22Rv1 (cell line): ENCODE measurements around the gene HOXD3.

Experiments
- H3K27ac ChIP-seq: fragments of 450-650 bp; 2 replicates; pipeline ENCODE4 v1.5.1; 2017
- CTCF ChIP-seq: fragments of 450-650 bp; IDR thresholded peaks from 2 replicates; pipeline ENCODE4 v1.5.1; 2017; ENCODE audit warnings: mild to moderate bottlenecking
- ZFX ChIP-seq: fragments of 450-650 bp; IDR thresholded peaks from 2 replicates; pipeline ENCODE4 v1.6.1; 2017; ENCODE audit warnings: antibody characterized with exemption, borderline replicate concordance

The HOXD3 gene

DNA sequence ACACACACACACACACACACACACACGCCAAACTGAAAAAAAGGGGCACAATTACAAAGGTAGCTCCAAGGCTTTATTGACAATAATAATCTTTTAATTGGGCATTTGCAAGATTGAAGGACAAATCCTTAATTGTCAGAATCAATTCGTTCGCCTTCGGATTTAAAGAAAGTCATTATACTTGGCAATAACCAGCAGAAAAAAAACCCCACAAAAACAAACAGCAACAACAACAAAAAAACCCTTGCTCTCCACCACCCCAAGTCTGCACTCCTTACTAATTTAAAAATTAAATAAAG, 29.4 kb upstream of the HOXD3 start:
- no peak overlapping the region for H3K27ac ChIP-seq
- no peak for TF ChIP-seq CTCF
- no peak for TF ChIP-seq ZFX

GRCh38 chr2:176128172-176128981, 28.7 kb upstream of the HOXD3 start:
- TF ChIP-seq CTCF (no peak), ZFX (no peak)
- no peak overlapping the region for H3K27ac ChIP-seq

GRCh38 chr2:176128982-176129796, 27.9 kb upstream of the HOXD3 start, which contains the start of gene HOXD8:
TSS of gene HOXD8 (plus strand) at chr2:176129705. CDS start at chr2:176130367, 662 bp downstream.
- TF ChIP-seq ZFX (no peak), CTCF (no peak)
- H3K27ac ChIP-seq: no peak within 1 kb of the TSS

GRCh38 chr2:176129813-176130146, 27.3 kb upstream of the HOXD3 start:
- TF ChIP-seq ZFX (no peak), CTCF (no peak)
- H3K27ac ChIP-seq: no peak overlapping the region

GRCh38 chr2:176130147-176130956, 26.8 kb upstream of the HOXD3 start:
- no peak overlapping the region for H3K27ac ChIP-seq
- TF ChIP-seq CTCF: no peak
- no peak for TF ChIP-seq ZFX

GRCh38 chr2:176130957-176131847, 25.9 kb upstream of the HOXD3 start:
- TF ChIP-seq ZFX (no peak), CTCF (no peak)
- no peak overlapping the region for H3K27ac ChIP-seq
